GM18868 (cell line): ENCODE measurements around the gene OR51D1.

Experiments
- ATAC-seq: cut with Tn5 transposase; IDR thresholded peaks from one replicate; pipeline ENCODE4 v1.9.1; 2021; ENCODE audit warnings: mild to moderate bottlenecking, moderate library complexity; ENCODE audit not compliant: unreplicated experiment

OR51D1 gene

GRCh38 chr11:4644233-4644632 lies 7.0 kb downstream of the OR51D1 start:
- ATAC-seq: no peak

- no peak for ATAC-seq
Observed at GRCh38 chr11:4645974-4646373, 8.7 kb downstream of the OR51D1 start.

GRCh38 chr11:4647766-4648165 lies 10.5 kb downstream of the OR51D1 start:
- no peak for ATAC-seq

- no peak for ATAC-seq
Observed at GRCh38 chr11:4654635-4655369, 17.5 kb downstream of the OR51D1 start.

GRCh38 chr11:4658629-4659445 lies 21.6 kb downstream of the OR51D1 start:
- no peak for ATAC-seq

- no peak for ATAC-seq
Observed at GRCh38 chr11:4662876-4663275, 25.6 kb downstream of the OR51D1 start.

- no peak for ATAC-seq
Observed at GRCh38 chr11:4664183-4664582, 26.9 kb downstream of the OR51D1 start.

- ATAC-seq: no peak
Observed at GRCh38 chr11:4664786-4665185, 27.5 kb downstream of the OR51D1 start.

- ATAC-seq: no peak
Observed at GRCh38 chr11:4665424-4665823, 28.1 kb downstream of the OR51D1 start.

- ATAC-seq: no peak
Observed at GRCh38 chr11:4671741-4672140, 34.5 kb downstream of the OR51D1 start.

- ATAC-seq: no peak
Observed at GRCh38 chr11:4672470-4672869, 35.2 kb downstream of the OR51D1 start.

- ATAC-seq: no peak
Observed at GRCh38 chr11:4673781-4674180, 36.5 kb downstream of the OR51D1 start.

GRCh38 chr11:4677948-4678347 lies 40.7 kb downstream of the OR51D1 start:
- ATAC-seq: peak; percentile 60

- no peak for ATAC-seq
Observed at GRCh38 chr11:4680341-4680740, 43.1 kb downstream of the OR51D1 start.

GRCh38 chr11:4682623-4683419 lies 45.5 kb downstream of the OR51D1 start:
- ATAC-seq: no peak

GRCh38 chr11:4684631-4685285 lies 47.5 kb downstream of the OR51D1 start:
- no peak for ATAC-seq
